SU-DHL-6 (cell line): ENCODE results near the gene KCNAB2.

Experiments
- H2AFZ ChIP-seq: fragments of 200-600 bp; sonication (generic); 2 replicates; pipeline ENCODE4 v1.6.1; 2014; ENCODE audit warnings: low read depth, mild to moderate bottlenecking, moderate library complexity, mixed read lengths, antibody characterized with exemption, low read length; ENCODE audit not compliant: severe bottlenecking
- H3F3A ChIP-seq: fragments of 200-600 bp; shearing (Covaris generic); 2 replicates; pipeline ENCODE4 v1.6.0; 2016; ENCODE audit warnings: antibody characterized with exemption, mild to moderate bottlenecking; ENCODE audit not compliant: insufficient read depth
- H3K27ac ChIP-seq: fragments of 200-600 bp; sonication (generic); 2 replicates; pipeline ENCODE4 v1.5.1; 2016; ENCODE audit warnings: low read depth, mild to moderate bottlenecking, low read length, moderate library complexity, mixed read lengths
- H3K27me3 ChIP-seq: fragments of 200-600 bp; sonication (generic), shearing (Covaris generic); 2 replicates; pipeline ENCODE4 v1.6.0; 2014; ENCODE audit warnings: mild to moderate bottlenecking, low read length
- H3K36me3 ChIP-seq: fragments of 200-600 bp; sonication (generic); 2 replicates; pipeline ENCODE4 v1.6.1; 2014; ENCODE audit warnings: mild to moderate bottlenecking, low read length, mixed read lengths
- H3K4me2 ChIP-seq: fragments of 300-600, 200-600 bp; shearing (Covaris generic), sonication (generic); 2 replicates; pipeline ENCODE4 v1.6.0; 2014; ENCODE audit warnings: low read length, low read depth, mild to moderate bottlenecking; ENCODE audit not compliant: poor library complexity, severe bottlenecking
- H3K4me3 ChIP-seq: fragments of 200-600 bp; sonication (generic); 2 replicates; pipeline ENCODE4 v1.5.1; 2014; ENCODE audit warnings: antibody characterized with exemption, low read length, mild to moderate bottlenecking, mixed read lengths; ENCODE audit not compliant: insufficient read depth, poor library complexity, severe bottlenecking
- H3K79me2 ChIP-seq: fragments of 200-600 bp; sonication (generic); 2 replicates; pipeline ENCODE4 v1.6.1; 2014; ENCODE audit warnings: mild to moderate bottlenecking, low read length, moderate library complexity; ENCODE audit not compliant: insufficient read depth
- H3K9ac ChIP-seq: fragments of 200-600 bp; sonication (generic); 2 replicates; pipeline ENCODE4 v1.7.0; 2014; ENCODE audit warnings: mild to moderate bottlenecking, low read length
- H3K9me2 ChIP-seq: fragments of 200-600 bp; sonication (generic); replicated peaks from 2 replicates; pipeline ENCODE4 v1.6.1; 2014; ENCODE audit warnings: low read length; ENCODE audit not compliant: insufficient read depth
- H3K9me3 ChIP-seq: fragments of 200-600 bp; sonication (generic); 2 replicates; pipeline ENCODE4 v1.6.1; 2014; ENCODE audit warnings: low read length, mixed read lengths; ENCODE audit not compliant: insufficient read depth
- H4K20me1 ChIP-seq: fragments of 200-600 bp; sonication (generic); 2 replicates; pipeline ENCODE4 v1.6.1; 2014; ENCODE audit warnings: low read depth, mild to moderate bottlenecking, antibody characterized with exemption, low read length, moderate library complexity, mixed read lengths
- EZH2phosphoT487 ChIP-seq: fragments of 200-600 bp; sonication (generic), shearing (Covaris generic); conservative IDR thresholded peaks from 2 replicates; pipeline ENCODE4 v1.6.1; 2018; ENCODE audit warnings: mild to moderate bottlenecking, antibody characterized with exemption, low read length, moderate library complexity, mixed read lengths
- TF ChIP-seq, protein P1 (sequence below): fragments of 200-600 bp; sonication (generic); IDR thresholded peaks from one replicate; pipeline ENCODE4 v1.5.1; 2017; ENCODE audit warnings: antibody characterized with exemption, mild to moderate bottlenecking, low read length, moderate library complexity; ENCODE audit not compliant: insufficient read depth, poor library complexity, severe bottlenecking

The KCNAB2 gene

DNA sequence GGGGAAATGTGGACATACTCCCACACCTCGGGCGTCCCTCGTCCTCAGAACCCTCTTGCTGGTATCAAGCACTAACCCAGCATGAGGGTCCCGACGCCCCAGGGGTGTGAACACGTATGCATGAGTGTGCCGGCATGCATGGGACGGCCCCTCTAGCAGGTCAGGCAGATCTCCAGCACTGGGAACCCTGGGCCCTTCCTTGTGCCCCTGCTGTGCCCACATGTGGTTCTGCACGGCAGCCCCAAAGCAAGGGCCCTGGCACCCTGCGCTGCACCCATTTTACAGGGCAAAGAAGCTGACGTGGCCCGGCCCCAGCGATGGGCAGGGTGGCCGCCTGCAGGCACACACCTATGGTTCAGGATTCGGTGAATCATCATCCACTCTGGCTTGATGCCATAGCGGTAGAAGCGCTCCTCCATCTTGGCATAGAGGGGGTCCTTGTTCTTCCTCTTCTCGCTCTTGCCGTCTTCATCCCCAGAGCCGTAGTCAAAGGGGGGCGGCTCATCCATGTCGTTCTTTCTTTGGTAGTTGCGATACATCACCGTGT, 100.2 kb downstream of the KCNAB2 start:
- Histone ChIP-seq H3F3A (no peaks in the 10 kb centered on the region), H3K9me2 (no peaks in the 10 kb centered on the region), H2AFZ (no peak overlapping the region), H3K4me2 (no peak overlapping the region), H3K36me3 (no peaks in the 10 kb centered on the region), H3K79me2 (no peaks in the 10 kb centered on the region), H3K4me3 (no peak overlapping the region), H3K27me3 (no peaks in the 10 kb centered on the region), H3K9me3 (no peaks in the 10 kb centered on the region), H4K20me1 (no peaks in the 10 kb centered on the region), H3K9ac (no peak overlapping the region), H3K27ac (no peak overlapping the region)
- TF ChIP-seq, protein P1, sequence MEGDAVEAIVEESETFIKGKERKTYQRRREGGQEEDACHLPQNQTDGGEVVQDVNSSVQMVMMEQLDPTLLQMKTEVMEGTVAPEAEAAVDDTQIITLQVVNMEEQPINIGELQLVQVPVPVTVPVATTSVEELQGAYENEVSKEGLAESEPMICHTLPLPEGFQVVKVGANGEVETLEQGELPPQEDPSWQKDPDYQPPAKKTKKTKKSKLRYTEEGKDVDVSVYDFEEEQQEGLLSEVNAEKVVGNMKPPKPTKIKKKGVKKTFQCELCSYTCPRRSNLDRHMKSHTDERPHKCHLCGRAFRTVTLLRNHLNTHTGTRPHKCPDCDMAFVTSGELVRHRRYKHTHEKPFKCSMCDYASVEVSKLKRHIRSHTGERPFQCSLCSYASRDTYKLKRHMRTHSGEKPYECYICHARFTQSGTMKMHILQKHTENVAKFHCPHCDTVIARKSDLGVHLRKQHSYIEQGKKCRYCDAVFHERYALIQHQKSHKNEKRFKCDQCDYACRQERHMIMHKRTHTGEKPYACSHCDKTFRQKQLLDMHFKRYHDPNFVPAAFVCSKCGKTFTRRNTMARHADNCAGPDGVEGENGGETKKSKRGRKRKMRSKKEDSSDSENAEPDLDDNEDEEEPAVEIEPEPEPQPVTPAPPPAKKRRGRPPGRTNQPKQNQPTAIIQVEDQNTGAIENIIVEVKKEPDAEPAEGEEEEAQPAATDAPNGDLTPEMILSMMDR, result no peak
- no peak for TF ChIP-seq EZH2phosphoT487

DNA sequence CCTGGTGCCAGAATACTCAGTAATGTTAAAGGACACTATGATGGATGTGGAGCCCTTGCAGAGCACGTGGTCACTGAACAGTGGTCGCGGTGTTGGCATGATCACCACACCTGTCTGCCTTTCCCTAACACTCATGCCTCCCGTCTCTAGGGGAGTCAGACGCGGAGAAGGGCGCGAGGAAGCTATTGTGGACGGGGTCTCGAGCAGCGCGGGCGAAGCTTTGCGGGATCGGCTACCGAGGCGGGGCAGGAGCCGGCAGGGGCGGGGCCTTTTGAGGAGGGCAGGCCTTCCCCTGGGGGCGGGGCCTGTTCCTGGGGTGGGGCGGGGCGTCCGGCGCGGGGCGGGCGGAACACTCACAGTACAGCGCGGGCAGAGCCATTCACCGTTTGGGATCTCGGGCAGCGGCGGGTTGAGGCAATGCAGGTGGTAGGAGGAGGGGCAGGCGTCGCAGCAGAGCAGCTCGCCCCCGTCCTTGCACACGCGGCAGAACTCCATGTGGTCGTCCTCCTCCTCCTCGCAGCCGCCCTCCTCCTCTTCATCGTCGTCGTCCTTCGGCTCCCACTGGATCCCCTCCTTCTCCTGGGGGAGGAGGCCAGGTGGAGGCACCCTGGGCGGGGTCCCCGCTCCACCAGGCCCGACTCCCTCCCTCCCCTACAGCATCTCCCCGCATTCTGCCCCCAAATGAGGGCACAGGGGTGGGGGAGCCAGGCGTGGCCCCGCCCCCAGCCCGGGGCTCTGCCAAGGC, 103.0 kb downstream of the KCNAB2 start:
- no peaks in the 10 kb centered on the region for H3K36me3 ChIP-seq
- no peaks in the 10 kb centered on the region for H3K9me3 ChIP-seq
- no peak overlapping the region for H3K9ac ChIP-seq
- no peaks in the 10 kb centered on the region for H4K20me1 ChIP-seq
- H3K9me2 ChIP-seq, result no peaks in the 10 kb centered on the region
- no peaks in the 10 kb centered on the region for H3K79me2 ChIP-seq
- H3K27ac ChIP-seq, result no peak overlapping the region
- no peaks in the 10 kb centered on the region for H3F3A ChIP-seq
- TF ChIP-seq, protein P1, result no peak
- no peak for TF ChIP-seq EZH2phosphoT487
- no peak overlapping the region for H3K4me3 ChIP-seq
- no peaks in the 10 kb centered on the region for H3K27me3 ChIP-seq
- no peak overlapping the region for H3K4me2 ChIP-seq
- no peak overlapping the region for H2AFZ ChIP-seq

DNA sequence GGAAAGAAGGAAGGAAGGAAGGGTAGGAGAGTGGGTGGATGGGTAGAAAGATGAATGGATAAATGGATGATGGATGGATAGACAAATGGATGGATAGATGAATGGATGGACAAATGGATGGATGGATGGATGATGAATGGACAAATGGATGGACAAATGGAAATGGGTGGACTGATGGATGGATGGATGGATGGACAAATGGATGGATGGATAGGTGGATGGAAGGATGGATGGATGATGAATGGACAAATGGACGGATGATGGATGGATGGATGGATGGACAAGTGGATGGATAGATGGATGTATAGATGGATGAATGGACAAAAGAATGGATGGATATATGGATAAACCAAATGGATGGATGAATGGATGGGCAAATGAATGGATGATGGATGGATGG, 103.9 kb downstream of the KCNAB2 start:
- TF ChIP-seq EZH2phosphoT487, result no peak
- TF ChIP-seq, protein P1, result no peak
- H3K27me3 ChIP-seq, result no peaks in the 10 kb centered on the region
- H3K9me2 ChIP-seq, result no peaks in the 10 kb centered on the region
- no peaks in the 10 kb centered on the region for H3F3A ChIP-seq
- no peaks in the 10 kb centered on the region for H3K9me3 ChIP-seq
- H3K36me3 ChIP-seq, result no peaks in the 10 kb centered on the region
- H3K79me2 ChIP-seq, result no peaks in the 10 kb centered on the region
- H3K4me2 ChIP-seq, result no peak overlapping the region
- no peak overlapping the region for H3K9ac ChIP-seq
- H2AFZ ChIP-seq, result no peak overlapping the region
- no peak overlapping the region for H3K27ac ChIP-seq
- no peak overlapping the region for H3K4me3 ChIP-seq
- H4K20me1 ChIP-seq, result no peaks in the 10 kb centered on the region
